Vagina (tissue), 2 donors: ENCODE data around the gene CAMKK2.

Source experiments
- CTCF ChIP-seq, 3 experiments: fragments of 450-650 bp in 2 of 3; fragments of 200-600 bp in 1 of 3; sonication (generic) in 1 of 3; IDR thresholded peaks; one replicate each; pipeline ENCODE4 v1.5.1; 2017 to 2019; ENCODE audit warnings: antibody characterized with exemption in 3 of 3, mild to moderate bottlenecking in 2 of 3, moderate library complexity in 2 of 3
- POLR2A ChIP-seq, 2 donors: fragments of 450-650 bp; IDR thresholded peaks; one replicate each; pipeline ENCODE4 v1.6.1; 2017; ENCODE audit warnings: antibody characterized with exemption in 2 of 2, mild to moderate bottlenecking in 2 of 2, moderate library complexity in 2 of 2
- POLR2AphosphoS5 ChIP-seq, 2 donors: sonication (generic); formaldehyde crosslinking; IDR thresholded peaks; one replicate each; pipeline ENCODE4 v1.9.0; 2017; ENCODE audit warnings: antibody characterized with exemption in 2 of 2, mild to moderate bottlenecking in 2 of 2, low read depth in 1 of 2; ENCODE audit not compliant: insufficient read depth in 1 of 2

GRCh38 chr12:121279507-121279915 is 17.0 kb downstream of the CAMKK2 start:
- TF ChIP-seq POLR2A (IDR thresholded peaks at IDR 0.05) (no peak), CTCF (IDR thresholded peaks at IDR 0.05) (no peak), POLR2AphosphoS5 (IDR thresholded peaks at IDR 0.05; ENCODE audit: insufficient read depth in 1 of 2, low read depth in 1 of 2) (peak; percentile 11 to 39)
